Measurements from ENCODE around the gene LRP1B.

LRP1B gene

DNA sequence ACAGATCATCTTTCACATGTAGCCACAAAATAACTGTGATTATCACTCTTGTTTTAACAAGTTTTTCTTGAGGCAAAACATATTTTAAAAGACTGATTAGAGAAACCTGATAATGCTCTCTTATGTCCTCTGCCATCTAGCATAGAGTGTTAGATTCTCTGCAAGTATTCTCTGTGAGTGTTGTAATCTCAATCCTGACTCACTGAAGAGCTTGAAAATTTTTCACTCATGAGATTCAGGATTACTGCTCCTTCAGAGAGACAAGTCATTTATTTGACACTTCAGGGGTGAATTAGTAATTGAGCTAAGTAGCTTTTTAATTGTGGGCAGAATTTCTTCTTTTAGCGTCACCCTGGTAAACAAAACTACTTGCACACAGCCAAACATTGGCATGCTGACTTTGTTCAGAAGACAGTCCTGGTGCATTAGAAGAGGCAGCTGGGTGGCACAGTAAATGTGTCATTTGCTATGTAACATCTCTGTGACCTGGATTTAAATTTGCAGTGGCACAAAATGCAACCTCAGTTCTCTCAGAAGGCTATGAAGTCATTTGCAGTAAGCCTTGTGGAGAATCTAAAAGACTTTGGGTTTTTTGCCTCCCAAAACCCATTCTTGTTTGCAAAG lies 172.9 kb downstream of the LRP1B start:
- DNase-seq (ENCODE audit: low read depth in 2 of 2) = no peak

- no peak for DNase-seq (ENCODE audit: low read depth in 2 of 2)
Observed at GRCh38 chr2:141957321-141957720, 173.5 kb downstream of the LRP1B start.

DNA sequence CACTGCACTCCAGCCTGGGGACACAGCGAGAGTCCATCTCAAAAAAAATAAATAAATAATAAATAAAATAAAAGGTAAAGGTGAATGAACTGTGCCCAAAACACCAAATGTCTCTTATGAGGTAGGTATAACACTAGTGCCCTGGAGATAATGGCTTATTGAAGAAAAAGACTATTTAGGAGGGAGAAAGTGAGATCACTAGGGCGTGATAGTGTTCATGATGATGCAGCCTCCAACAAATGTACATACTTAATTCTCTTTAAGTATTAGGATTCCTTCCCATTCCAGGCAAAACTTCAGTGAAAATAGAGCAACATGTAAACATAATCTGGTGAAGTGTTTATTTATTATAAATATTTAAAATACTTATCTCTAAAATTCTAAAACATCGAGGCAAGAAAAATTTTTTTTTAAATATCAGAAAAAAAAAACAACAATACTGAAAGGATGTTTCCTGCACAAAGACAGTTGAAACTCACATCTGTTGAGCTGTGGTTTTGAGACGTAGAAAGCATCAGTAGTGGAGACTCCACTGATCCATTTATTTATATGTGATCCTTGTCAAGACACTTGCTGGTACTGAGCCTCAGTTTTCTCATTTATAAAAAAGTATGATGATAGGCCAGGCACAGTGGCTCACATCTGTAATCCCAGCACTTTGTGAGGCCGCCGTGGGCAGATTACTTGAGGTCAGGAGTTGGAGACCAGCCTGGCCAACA lies 183.3 kb downstream of the LRP1B start:
- no peak for DNase-seq (ENCODE audit: low read depth in 2 of 2)

DNA sequence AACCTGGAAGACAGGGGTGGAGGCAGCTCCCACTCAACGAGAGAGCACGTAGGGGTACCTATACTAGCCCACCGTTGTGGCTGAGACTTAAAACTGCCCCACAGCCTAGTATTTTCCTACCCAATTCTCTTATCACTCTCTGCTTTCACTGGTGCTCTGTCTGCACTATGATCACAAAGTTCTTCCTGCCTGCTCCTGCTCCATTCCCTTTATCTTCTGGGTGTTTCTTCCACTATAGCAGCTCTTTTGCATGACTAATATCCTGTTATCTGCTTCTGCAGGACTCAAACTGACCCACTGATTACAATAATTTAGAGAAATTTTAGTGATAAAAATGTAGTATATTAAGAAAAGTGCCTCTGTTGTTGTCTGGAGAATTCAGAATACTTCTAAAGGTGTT lies 184.8 kb downstream of the LRP1B start:
- DNase-seq (ENCODE audit: low read depth in 2 of 2) = no peak

- no peak for DNase-seq (ENCODE audit: low read depth in 2 of 2)
Observed at GRCh38 chr2:141943918-141944317, 186.9 kb downstream of the LRP1B start.

- DNase-seq (ENCODE audit: low read depth in 2 of 2) = no peak
Observed at GRCh38 chr2:141942006-141942789, 188.6 kb downstream of the LRP1B start.

DNA sequence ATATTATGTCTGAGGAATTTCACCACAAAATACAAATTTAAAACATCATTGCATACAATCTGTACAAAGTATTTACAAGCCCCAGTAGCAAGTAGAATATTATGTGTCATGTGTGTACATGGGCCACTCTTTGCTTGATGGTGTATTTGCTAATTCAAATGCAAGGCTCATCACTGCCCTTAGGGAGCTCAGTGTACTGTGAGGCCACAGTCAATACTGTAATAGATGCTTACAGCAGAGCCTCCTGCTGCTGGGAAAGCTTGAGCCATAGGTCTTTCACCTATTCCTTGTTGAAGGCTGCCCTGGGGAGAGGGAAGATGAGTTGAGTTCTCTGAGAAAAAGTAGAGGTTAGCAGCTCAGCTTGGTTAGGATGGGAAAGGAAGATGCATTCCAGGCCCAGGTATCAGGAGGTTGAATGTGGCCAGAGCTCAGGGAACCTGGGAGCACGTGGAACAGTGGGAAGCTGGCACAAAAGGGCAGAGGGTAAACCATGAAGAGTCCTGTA lies 189.6 kb downstream of the LRP1B start:
- no peak for DNase-seq (ENCODE audit: low read depth in 2 of 2)

- no peak for DNase-seq (ENCODE audit: low read depth in 2 of 2)
Observed at GRCh38 chr2:141940709-141941108, 190.1 kb downstream of the LRP1B start.

DNA sequence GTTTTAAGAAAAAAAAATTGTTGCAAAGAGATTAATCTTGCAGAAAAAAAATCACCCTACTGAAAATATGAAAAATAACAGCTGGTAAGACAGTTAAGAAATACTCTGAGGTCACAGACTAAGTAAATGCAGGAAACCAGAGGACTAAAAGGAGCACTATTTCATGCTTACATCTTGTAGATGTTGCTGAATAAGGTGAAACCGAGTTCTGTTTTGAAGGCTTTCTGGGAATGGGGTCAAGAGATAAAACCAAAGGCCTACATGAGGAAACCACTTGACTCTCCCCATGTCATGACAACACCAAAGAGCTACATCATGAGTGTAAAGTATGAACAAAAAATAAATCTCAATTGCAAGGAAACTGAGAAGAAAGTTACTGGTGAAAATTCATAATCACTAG lies 197.6 kb downstream of the LRP1B start:
- no peak for DNase-seq (ENCODE audit: low read depth in 2 of 2)

DNA sequence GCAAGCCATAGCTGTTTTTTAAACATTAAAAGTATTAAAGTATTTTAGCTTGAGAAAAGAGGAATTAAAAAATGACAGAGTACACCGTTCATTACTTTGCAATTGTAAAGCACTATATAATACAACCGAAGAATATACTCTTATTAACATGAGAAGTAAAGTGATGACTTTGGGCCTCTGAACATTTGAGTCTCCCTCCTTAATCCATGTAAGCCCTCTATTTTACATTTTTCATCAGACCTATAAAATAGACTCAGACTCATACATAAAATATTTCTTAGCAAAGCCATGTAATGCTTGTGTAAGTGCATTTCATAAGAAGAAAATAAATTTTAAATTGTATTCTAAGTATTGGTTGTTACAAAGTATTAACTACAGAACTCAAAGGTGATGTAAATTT lies 198.6 kb downstream of the LRP1B start:
- DNase-seq (ENCODE audit: low read depth in 2 of 2) = no peak

DNA sequence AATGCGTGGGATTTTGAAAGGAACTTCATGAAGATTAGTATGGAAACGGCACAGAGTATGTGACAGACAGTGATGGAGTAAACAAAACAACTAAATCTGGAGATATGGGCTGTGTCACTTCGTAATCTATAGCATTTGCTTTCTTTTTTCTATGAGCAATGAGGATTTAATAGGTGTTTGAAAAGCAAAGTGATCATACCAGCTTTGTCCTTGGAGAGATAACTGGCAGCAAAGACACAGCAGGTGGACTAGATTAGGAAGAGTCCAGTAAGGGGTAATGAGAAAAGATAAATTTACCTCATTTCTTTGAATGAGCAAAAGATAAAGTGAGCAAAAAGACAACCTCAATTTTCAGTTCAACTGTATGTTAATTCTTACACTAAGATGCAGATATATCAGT lies 199.0 kb downstream of the LRP1B start:
- no peak for DNase-seq (ENCODE audit: low read depth in 2 of 2)

GRCh38 chr2:141930803-141931202 lies 200.0 kb downstream of the LRP1B start:
- no peak for DNase-seq (ENCODE audit: low read depth in 2 of 2)

GRCh38 chr2:141929331-141930252 lies 201.2 kb downstream of the LRP1B start:
- DNase-seq (ENCODE audit: low read depth in 2 of 2) = no peak

GRCh38 chr2:141928476-141928875 lies 202.3 kb downstream of the LRP1B start:
- DNase-seq (ENCODE audit: low read depth in 2 of 2) = no peak

GRCh38 chr2:141927536-141927935 lies 203.3 kb downstream of the LRP1B start:
- no peak for DNase-seq (ENCODE audit: low read depth in 2 of 2)

DNA sequence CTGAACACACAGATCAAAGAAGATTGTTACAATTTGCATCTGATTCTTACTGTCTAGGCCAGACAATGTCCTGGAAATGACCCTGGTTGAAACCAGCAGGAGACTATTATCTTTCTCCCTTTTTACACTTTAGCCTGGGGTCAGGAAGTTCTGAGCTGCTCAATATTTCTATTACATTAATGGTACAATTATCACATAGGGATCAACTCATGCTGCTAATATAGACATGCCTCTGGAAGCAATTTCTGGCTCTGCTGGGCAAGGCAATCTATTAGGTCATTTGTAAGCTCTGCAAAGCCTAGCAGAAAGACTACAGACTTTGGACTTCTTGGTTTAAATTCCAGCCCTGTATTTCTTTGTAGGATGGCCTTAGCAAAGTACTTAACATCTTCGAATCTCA lies 205.3 kb downstream of the LRP1B start:
- no peak for DNase-seq (ENCODE audit: low read depth in 2 of 2)

DNA sequence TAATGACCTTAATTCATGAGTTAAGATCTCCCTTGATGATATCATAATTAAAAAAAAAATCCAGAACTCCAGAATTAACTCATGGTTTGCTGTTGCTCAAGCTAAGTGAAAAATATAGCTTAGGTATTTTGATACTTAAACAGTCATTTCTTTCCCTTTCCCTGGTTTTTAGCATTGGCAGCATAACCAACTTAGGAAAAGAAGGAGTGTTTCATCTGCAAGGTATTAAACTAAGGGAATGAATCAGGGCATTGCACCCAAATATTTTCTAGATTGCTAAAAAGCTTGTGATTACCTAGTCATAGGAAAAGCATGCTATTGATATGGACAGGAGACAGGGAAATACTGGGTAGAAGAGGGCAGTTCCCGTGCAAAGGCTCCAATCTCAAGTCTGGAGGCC lies 207.2 kb downstream of the LRP1B start:
- no peak for DNase-seq (ENCODE audit: low read depth in 2 of 2)

DNA sequence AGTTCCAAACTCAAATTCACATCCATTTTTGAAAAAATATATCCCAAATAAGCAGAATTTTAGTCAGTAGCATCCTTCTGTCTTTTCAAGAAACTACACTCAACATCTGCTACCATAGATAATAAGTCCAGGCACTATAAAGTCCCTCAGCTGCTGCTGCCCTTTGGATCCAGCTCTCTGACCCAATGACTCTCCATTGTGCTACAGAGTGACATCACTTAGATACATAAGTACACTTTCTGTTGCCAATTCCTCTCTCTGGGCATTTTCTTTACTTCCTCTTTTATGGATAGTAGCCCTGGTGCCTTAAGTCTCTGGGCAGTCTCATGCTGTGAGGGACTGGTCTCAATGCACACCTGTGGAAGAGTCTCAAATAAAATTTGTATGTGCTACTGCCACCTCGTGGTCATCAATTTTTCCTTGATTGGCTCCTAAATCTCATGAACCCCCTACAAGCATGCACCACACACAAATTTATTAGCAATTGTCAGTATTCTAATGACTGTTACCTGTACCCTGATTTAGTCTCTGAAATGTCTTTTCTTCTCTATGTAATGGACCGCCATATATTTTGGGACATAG lies 219.2 kb downstream of the LRP1B start:
- DNase-seq (ENCODE audit: low read depth in 2 of 2) = no peak

GRCh38 chr2:141906678-141907077 lies 224.1 kb downstream of the LRP1B start:
- no peak for DNase-seq (ENCODE audit: low read depth in 2 of 2)

DNA sequence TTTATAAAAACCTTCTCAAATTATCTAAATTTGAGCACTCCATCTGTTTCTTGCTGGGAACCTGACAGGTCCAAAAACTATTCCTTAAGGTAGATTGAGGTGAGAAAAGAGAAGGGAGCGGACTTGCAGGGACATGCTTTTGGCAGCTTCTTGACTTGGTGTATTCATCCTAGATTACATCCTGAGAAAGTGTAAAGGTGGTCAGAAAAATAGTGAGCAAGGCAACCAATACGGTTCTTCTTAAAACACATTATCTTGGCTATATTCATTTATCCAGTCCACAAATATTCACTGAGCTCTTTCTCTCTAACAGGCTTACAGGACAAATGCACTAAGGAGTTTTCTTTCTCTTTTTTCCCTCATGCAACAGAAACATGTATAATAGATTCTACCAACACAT lies 230.0 kb downstream of the LRP1B start:
- DNase-seq (ENCODE audit: low read depth in 2 of 2) = no peak

GRCh38 chr2:141899740-141900139 lies 231.1 kb downstream of the LRP1B start:
- DNase-seq (ENCODE audit: low read depth in 2 of 2) = no peak
